Ishikawa (cell line): ENCODE data around the gene TRIM71.

Experiments
- CEBPB ChIP-seq: IDR thresholded peaks from 2 replicates; pipeline ENCODE4 v1.6.1; 2012
- EP300 ChIP-seq: IDR thresholded peaks from 2 replicates; pipeline ENCODE4 v1.6.1; 2012; ENCODE audit warnings: borderline replicate concordance
- MAX ChIP-seq: IDR thresholded peaks from 2 replicates; pipeline ENCODE4 v1.6.1; 2012
- NFIC ChIP-seq: IDR thresholded peaks from 2 replicates; pipeline ENCODE4 v1.6.1; 2012
- RAD21 ChIP-seq: IDR thresholded peaks from 2 replicates; pipeline ENCODE4 v1.6.1; 2012; ENCODE audit warnings: low read depth
- REST ChIP-seq: IDR thresholded peaks from 2 replicates; pipeline ENCODE4 v1.6.1; 2012; ENCODE audit warnings: low read depth, mild to moderate bottlenecking
- TAF1 ChIP-seq: IDR thresholded peaks from 2 replicates; pipeline ENCODE4 v1.6.1; 2012; ENCODE audit warnings: low read depth, mild to moderate bottlenecking
- TCF12 ChIP-seq: IDR thresholded peaks from 2 replicates; pipeline ENCODE4 v1.6.1; 2012; ENCODE audit warnings: low read depth
- TEAD4 ChIP-seq: IDR thresholded peaks from 2 replicates; pipeline ENCODE4 v1.6.1; 2012
- USF1 ChIP-seq: IDR thresholded peaks from 2 replicates; pipeline ENCODE4 v1.6.1; 2012
- YY1 ChIP-seq: IDR thresholded peaks from 2 replicates; pipeline ENCODE4 v1.6.1; 2012; ENCODE audit warnings: low read depth
- ZBTB7A ChIP-seq: IDR thresholded peaks from 2 replicates; pipeline ENCODE4 v1.6.1; 2012; ENCODE audit warnings: low read depth

GRCh38 chr3:32778389-32778788 is 39.4 kb upstream of the TRIM71 start:
- TF ChIP-seq EP300 (no peak), CEBPB (no peak), REST (no peak), YY1 (no peak), NFIC (no peak), TCF12 (no peak), TEAD4 (no peak), MAX (no peak), TAF1 (no peak), ZBTB7A (no peak), RAD21 (no peak), USF1 (no peak)
